Measurements from ENCODE around the gene EHMT1.
"Not testable (repeated sequence)": the region's sequence is repeated elsewhere in the genome, so short reads cannot be mapped to it uniquely, and the experiment has no call there.

Gene EHMT1

GRCh38 chr9:137879566-137880150 lies 260.9 kb downstream of the EHMT1 start:
- no peak for FAIRE-seq
- no peak for DNase-seq (ENCODE audit: insufficient read length, low spot score)
- no peak for TF ChIP-seq POLR2A (IDR thresholded peaks at IDR 0.05; ENCODE audit: low read depth, low read length)

GRCh38 chr9:137880160-137880975 lies 261.6 kb downstream of the EHMT1 start:
- FAIRE-seq, result no peak
- no peak for TF ChIP-seq POLR2A (IDR thresholded peaks at IDR 0.05; ENCODE audit: low read depth, low read length)
- DNase-seq (ENCODE audit: insufficient read length, low spot score), result no peak

DNA sequence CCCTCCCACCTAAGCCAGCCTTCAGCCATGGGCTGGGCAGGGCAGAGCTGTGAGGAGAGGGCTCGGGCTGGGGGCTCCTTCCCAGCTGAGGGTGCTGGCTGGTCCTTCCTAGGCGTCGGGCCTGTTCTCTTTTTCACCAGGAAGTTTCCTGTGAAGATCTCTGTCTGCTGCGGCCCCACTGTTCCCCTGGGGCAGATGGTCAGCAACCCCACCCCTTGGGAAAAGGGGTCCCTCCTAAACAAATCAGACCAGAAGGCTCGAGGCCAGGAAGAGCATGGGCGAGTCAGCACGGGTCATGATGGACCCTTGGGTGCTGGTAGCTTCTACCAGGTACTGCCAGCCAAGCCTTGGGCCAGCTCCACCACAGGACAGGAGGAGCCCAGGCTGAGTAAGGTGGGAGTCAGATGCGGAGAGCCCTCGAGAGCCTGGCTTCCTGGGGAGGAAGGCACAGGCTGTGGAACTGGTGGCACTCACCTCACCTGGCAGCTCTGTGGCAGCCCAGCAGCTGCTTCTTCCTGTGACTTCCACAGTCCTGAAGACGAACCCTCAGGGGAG lies 262.2 kb downstream of the EHMT1 start:
- FAIRE-seq (no peak), DNase-seq (ENCODE audit: insufficient read length, low spot score) (no peak)
- TF ChIP-seq POLR2A (IDR thresholded peaks at IDR 0.05; ENCODE audit: low read depth, low read length), result no peak

DNA sequence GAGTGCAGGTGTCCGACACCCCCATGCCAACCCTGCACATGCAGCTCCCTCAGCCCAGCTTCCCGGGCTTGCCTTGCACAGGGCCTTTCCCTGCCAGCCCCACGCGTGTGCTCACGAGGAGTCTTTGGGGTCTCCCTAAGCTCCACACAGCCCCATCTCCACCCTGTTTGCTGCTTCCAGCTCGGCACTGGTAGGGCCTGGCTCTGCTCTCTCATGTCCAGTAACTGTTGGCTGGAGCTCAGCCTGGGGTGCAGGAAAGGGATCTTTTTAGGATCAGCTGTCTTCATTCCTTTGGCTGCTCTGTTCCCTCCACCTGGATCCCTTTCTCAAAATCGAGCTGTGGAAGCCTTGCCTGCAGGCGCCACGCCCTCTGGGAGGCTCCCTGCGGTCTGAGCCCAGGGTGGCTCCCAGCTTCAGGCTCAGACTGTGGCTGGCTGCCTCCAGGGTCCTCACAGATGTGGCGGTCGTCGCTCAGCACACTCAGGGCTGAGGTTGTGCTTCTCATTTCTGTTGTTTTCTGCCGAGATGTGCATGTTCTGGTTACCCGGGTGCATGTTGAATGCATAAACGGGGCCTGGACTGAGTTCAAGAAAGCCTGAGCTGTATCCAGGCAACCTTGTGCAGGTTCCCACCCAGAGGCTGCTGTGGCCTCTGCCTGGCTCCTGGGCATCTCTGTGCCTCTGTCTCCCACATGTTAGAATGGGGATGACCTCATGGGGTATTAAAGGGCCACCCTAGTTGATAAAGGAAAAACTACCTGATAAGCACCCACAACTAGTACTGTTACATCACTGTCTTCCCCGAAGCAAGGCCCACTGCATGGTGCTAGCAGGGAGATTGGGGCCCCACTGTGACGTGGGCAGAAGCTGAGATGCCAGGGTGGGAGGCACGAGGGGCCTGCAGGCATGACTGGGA lies 263.0 kb downstream of the EHMT1 start:
- FAIRE-seq, result no peak

DNA sequence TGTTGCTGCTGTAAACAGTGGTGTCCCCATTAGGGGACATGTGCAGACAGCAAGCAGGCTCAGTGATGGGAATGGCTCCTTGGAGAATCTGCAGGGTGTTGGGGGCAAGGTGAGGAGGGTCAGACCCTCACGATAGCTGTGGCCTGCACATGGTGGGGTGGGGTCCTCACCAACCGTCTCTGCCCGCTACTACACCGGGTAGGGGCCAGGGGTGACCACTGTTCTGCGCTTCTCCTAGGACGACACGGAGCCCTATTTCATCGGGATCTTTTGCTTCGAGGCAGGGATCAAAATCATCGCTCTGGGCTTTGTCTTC lies 263.7 kb downstream of the EHMT1 start:
- no peak for DNase-seq (ENCODE audit: insufficient read length, low spot score)
- FAIRE-seq, result no peak
- TF ChIP-seq POLR2A (IDR thresholded peaks at IDR 0.05; ENCODE audit: low read depth, low read length), result no peak

More for the DNA sequence above, 263.0 kb downstream of the EHMT1 start:
- no peak for TF ChIP-seq POLR2A (IDR thresholded peaks at IDR 0.05; ENCODE audit: low read depth, low read length)
- DNase-seq (ENCODE audit: insufficient read length, low spot score), result no peak

DNA sequence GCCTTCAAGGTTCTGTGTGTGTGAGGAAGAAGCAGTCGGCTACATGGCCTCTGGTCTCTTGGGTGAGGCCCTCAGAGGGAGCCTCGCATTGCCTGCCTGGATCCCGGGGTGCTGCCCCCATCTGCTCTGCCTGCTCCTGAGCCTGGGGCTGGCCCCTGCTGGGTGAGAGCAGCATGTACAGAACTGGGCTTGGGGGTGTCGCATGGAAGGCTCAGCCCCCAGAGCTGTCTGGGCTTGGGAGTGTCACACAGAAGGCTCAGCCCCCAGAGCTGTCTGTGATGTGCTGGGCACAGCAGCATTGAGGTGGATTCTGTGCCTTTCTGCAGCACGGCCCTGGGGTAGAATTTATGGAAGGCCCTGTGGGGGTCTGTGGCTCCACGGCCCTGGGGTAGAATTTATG lies 265.2 kb downstream of the EHMT1 start:
- not testable (repeated sequence) for FAIRE-seq

GRCh38 chr9:137884547-137884946 lies 265.7 kb downstream of the EHMT1 start:
- not testable (repeated sequence) for FAIRE-seq; DNase-seq (ENCODE audit: insufficient read length, low spot score)

More for the DNA sequence above, 265.2 kb downstream of the EHMT1 start:
- not testable (repeated sequence) for DNase-seq (ENCODE audit: insufficient read length, low spot score)

GRCh38 chr9:137885121-137885520 lies 266.3 kb downstream of the EHMT1 start:
- not testable (repeated sequence) for FAIRE-seq; DNase-seq (ENCODE audit: insufficient read length, low spot score)
